ENCODE results near the gene AHCTF1. TPM values are rescaled to one million over a fixed set of nuclear protein-coding genes. Genes with fewer than 3 reads are reported as not detected.

Gene AHCTF1
- total RNA-seq, 4 donors from 2014 or later: 22.5 to 53.4 (median 42.4) TPM

- Histone ChIP-seq H3K36me3 (no peaks in the 10 kb centered on the region), H3K9me3 (no peaks in the 10 kb centered on the region), H3K27me3 (no peaks in the 10 kb centered on the region), H3K4me3 (no peak overlapping the region), H3K27ac (no peak overlapping the region), H3K4me1 (peaks cover 3 to 14% of the 10 kb centered on the region in 2 donors)
- DNase-seq: no peak
- intact Hi-C loops (cut with DNase I; ENCODE audit: low total_unique reads): no loop called here
- TF ChIP-seq CTCF (IDR thresholded peaks at IDR 0.05): no peak
- no peak for TF ChIP-seq POLR2A (IDR thresholded peaks at IDR 0.05)
Observed at GRCh38 chr1:246933893-246934292, 2.1 kb upstream of the AHCTF1 start.

- Histone ChIP-seq H3K36me3 (no peaks in the 10 kb centered on the region), H3K27ac (peak overlapping the region; percentile 97 to 99), H3K4me3 (peak overlapping the region; percentile 89 to 99), H3K4me1 (peaks cover 7 to 14% of the 10 kb centered on the region in 2 donors), H3K27me3 (no peaks in the 10 kb centered on the region), H3K9me3 (no peaks in the 10 kb centered on the region)
- intact Hi-C loops (cut with DNase I; ENCODE audit: low total_unique reads): no loop called here
- DNase-seq: no peak
- TF ChIP-seq POLR2A (IDR thresholded peaks at IDR 0.05): no peak
- no peak for TF ChIP-seq CTCF (IDR thresholded peaks at IDR 0.05)
Observed at GRCh38 chr1:246932366-246932700, 585 bp upstream of the AHCTF1 start.

- Histone ChIP-seq H3K27ac (peak overlapping the region; percentile 97 to 99), H3K27me3 (no peaks in the 10 kb centered on the region), H3K4me3 (peak overlapping the region; percentile 89 to 99), H3K9me3 (no peaks in the 10 kb centered on the region), H3K4me1 (peaks cover 7 to 14% of the 10 kb centered on the region in 2 donors), H3K36me3 (no peaks in the 10 kb centered on the region)
- TF ChIP-seq CTCF (IDR thresholded peaks at IDR 0.05): no peak
- no peak for TF ChIP-seq POLR2A (IDR thresholded peaks at IDR 0.05)
- DNase-seq: peak; percentile 45 to 54
- intact Hi-C loops (cut with DNase I; ENCODE audit: low total_unique reads): no loop called here
Observed at GRCh38 chr1:246930830-246931548, 759 bp downstream of the AHCTF1 start.

GRCh38 chr1:246925997-246926626, 5.6 kb downstream of the AHCTF1 start:
- H3K27ac ChIP-seq: no peak overlapping the region
- intact Hi-C loops (cut with DNase I; ENCODE audit: low total_unique reads): no loop called here
- no peak for DNase-seq
- H3K9me3 ChIP-seq: no peaks in the 10 kb centered on the region
- no peaks in the 10 kb centered on the region for H3K27me3 ChIP-seq
- TF ChIP-seq CTCF (IDR thresholded peaks at IDR 0.05) (no peak), POLR2A (IDR thresholded peaks at IDR 0.05) (no peak)
- no peaks in the 10 kb centered on the region for H3K36me3 ChIP-seq
- H3K4me3 ChIP-seq: no peak overlapping the region
- peaks cover 10 to 14% of the 10 kb centered on the region in 2 donors for H3K4me1 ChIP-seq

GRCh38 chr1:246923900-246924299, 7.8 kb downstream of the AHCTF1 start:
- Histone ChIP-seq H3K4me1 (peaks cover 0 to 11% of the 10 kb centered on the region in 2 donors), H3K9me3 (no peaks in the 10 kb centered on the region), H3K27me3 (no peaks in the 10 kb centered on the region), H3K27ac (no peak overlapping the region), H3K36me3 (no peaks in the 10 kb centered on the region), H3K4me3 (no peak overlapping the region)
- intact Hi-C loops (cut with DNase I; ENCODE audit: low total_unique reads): no loop called here
- no peak for TF ChIP-seq CTCF (IDR thresholded peaks at IDR 0.05)
- no peak for TF ChIP-seq POLR2A (IDR thresholded peaks at IDR 0.05)
- no peak for DNase-seq

Measured in uterus (tissue), 4 donors.